SH-SY5Y (cell line): ENCODE measurements around the gene NEDD8.

Experiments used
- GATA2 ChIP-seq: IDR thresholded peaks from 2 replicates; pipeline ENCODE4 v1.6.1; 2011; ENCODE audit warnings: mild to moderate bottlenecking, low read depth, low read length
- GATA3 ChIP-seq: IDR thresholded peaks from 2 replicates; pipeline ENCODE4 v1.6.1; 2011; ENCODE audit warnings: low read depth, mild to moderate bottlenecking, low read length, moderate library complexity

DNA sequence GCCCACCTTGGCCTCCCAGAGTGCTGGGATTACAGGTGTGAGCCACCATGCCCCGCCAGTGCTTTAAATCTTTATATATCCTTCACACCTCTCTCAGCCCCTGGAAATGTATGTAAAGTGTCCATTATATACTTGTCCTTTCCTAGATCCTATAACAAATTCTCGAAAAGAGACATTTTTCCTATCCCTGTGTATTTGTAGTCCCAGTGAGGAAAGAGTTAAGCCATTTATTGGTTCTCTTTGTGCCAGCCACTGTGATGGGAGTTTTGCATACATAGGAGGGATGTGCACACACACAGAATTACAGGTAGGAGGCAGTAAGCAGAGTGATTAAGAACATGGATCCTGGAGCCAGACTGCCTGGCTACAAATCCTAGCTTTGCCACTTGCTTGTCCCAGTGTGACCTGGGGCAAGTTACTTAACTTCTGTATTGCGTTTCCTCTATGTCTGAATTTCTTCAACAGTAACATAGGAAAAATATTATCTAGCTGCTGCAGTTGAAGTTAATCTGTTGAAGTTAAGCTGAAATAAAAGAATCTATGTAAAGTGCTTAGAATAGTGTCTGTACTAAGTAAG, 41.3 kb upstream of the NEDD8 start:
- TF ChIP-seq GATA3 (no peak), GATA2 (no peak)
